Right ventricle myocardium superior (tissue), 1 donor: Measurements from ENCODE around the gene MAP2K6. TPM values are rescaled to one million over a fixed set of nuclear protein-coding genes. Genes with fewer than 3 reads are reported as not detected.

Experiments
- ATAC-seq: fragments of 200-7000 bp; cut with Tn5 transposase; one replicate; pipeline ENCODE4 v1.9.1; 2020; ENCODE audit warnings: mild to moderate bottlenecking; ENCODE audit not compliant: poor library complexity
- DNase-seq: peaks from one replicate; pipeline ENCODE4 v3.0.0-alpha.2; 2020
- intact Hi-C: fragments of 100-400 bp; cut with DNase I; formaldehyde crosslinking; loops from one replicate; pipeline ENCODE4 v1.11.2; 2022
- total RNA-seq: library from RNA; stranded (reverse); fragmentation: NEBNext Ultra II Directional; extraction: Animal tissue kit (Norgen Biotek cat#: 25700); gene quantifications from one replicate; pipeline ENCODE4 v1.2.1, GENCODE V29; 2021
- donor health status: DM: no; HTN: yes; CAD: no; lungs with severe emphysema.

MAP2K6 gene
- total RNA-seq, 1 donor from 2014 or later, result 2.8 TPM

DNA sequence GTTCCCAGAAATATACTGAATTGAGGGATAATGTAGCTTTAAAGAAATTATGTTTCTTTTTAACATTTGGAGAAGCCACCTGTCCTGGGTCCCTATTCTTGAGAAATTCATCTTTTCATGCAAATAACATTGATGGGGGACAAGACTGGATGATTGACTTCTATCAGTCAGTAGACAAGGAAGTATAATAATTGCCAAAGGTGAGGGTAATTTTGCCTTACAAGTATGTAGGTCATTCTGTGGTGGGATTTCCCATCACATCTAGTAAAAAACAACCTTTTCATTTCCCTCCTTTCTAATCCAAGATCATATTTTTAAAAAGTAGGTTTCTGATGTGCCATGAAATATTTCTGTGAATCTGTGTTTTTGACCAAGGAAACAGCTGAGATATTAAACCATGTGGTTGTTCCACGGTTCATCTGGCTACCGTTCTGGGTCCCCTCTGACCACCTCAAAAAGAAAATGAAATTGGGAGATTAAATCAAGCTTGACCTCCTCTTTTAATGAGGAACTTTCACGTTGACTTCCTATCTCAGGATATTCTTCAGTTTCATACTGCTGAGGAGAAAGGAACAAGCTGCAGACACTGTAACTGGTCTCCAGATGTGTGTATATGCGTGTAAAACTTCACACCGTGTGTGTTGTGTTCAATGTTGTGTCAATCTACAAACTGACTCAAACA lies 138.6 kb downstream of the MAP2K6 start:
- DNase-seq, result no peak
- no peak for ATAC-seq
- intact Hi-C loops, result no loop called here

DNA sequence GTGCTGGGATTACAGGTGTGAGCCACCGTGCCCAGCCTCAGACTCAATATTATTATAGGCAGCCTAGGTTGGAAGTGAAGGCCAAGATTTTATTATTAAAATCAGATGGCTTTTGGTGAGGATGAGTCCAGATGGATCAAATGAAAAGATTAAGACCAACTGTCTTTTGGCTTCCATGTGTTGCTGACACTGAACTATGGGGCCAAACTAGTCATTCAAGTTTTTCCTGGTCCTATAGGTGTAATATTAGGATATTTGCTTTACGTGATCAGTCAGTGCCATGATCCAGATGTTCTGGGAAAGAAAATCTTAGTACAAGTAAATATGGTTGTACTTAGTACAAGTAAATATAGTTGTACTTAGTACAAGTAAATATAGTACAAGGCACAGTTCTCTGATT lies 140.6 kb downstream of the MAP2K6 start:
- DNase-seq (no peak), ATAC-seq (no peak)
- intact Hi-C loops, result no loop called here

- ATAC-seq, result no peak
- intact Hi-C loops, result no loop called here
- no peak for DNase-seq
Observed at GRCh38 chr17:69557339-69557738, 142.8 kb downstream of the MAP2K6 start.

DNA sequence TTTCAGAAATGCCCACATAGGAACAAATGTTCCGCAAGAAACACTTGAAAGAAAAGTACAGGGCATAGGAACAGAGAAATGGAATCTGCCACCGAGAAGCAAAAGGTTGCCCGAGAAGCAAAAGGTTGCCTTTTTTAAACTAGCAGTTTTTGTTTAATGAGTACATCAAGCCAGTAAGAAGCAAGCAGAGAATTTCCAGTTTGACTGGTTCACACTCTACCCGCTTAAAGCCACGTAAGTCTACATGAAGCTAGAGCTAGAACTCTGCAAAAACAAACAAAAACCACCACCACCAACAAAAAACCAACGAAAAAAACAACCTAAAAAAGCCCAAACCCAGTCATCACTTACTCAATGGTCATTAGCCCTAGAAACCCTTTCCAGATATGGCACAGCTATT lies 144.3 kb downstream of the MAP2K6 start:
- DNase-seq (no peak), ATAC-seq (no peak)
- intact Hi-C loops, result no loop called here

GRCh38 chr17:69560987-69561441 lies 146.5 kb downstream of the MAP2K6 start:
- ATAC-seq (peak; percentile 73), DNase-seq (no peak)
- intact Hi-C loops, result loop anchor here (10.0 kb wide), 1 partner anchor 1064 kb away; no protein-coding TSS in a partner anchor

- DNase-seq, result no peak
- ATAC-seq, result no peak
- intact Hi-C loops, result loop anchor here (10.0 kb wide), 1 partner anchor 1063 kb away; no protein-coding TSS in a partner anchor
Observed at GRCh38 chr17:69561462-69561861, 147.0 kb downstream of the MAP2K6 start.

GRCh38 chr17:69565447-69565846 lies 150.9 kb downstream of the MAP2K6 start:
- DNase-seq, result no peak
- ATAC-seq, result no peak
- intact Hi-C loops, result loop anchor here (10.0 kb wide), 1 partner anchor 1059 kb away; no protein-coding TSS in a partner anchor

DNA sequence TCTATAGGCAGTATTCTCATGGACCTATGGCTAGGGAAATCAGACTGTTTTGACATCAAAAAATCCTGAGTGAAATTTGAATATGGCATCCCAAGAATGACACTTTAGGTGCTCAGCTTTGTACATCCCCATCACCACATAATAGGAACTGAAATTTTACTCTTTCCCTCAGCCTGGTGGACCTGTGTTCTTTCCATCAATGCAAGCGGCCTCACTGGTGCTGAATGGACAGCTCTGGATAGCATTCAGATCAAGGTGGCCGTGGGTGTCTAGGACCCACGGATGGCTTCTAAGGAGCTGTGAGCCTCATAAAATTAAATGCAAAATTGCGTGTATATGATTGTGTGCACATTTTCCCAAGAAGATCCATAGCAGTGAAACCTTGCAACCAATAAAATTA lies 152.6 kb downstream of the MAP2K6 start:
- DNase-seq (no peak), ATAC-seq (no peak)

GRCh38 chr17:69572747-69573146 lies 158.2 kb downstream of the MAP2K6 start:
- DNase-seq (no peak), ATAC-seq (no peak)
- intact Hi-C loops, result loop anchor here (10.0 kb wide), 1 partner anchor 572 kb away; no protein-coding TSS in a partner anchor

More for the DNA sequence above, 152.6 kb downstream of the MAP2K6 start:
- intact Hi-C loops, result loop anchor here (10.0 kb wide), 1 partner anchor 1058 kb away; no protein-coding TSS in a partner anchor

DNA sequence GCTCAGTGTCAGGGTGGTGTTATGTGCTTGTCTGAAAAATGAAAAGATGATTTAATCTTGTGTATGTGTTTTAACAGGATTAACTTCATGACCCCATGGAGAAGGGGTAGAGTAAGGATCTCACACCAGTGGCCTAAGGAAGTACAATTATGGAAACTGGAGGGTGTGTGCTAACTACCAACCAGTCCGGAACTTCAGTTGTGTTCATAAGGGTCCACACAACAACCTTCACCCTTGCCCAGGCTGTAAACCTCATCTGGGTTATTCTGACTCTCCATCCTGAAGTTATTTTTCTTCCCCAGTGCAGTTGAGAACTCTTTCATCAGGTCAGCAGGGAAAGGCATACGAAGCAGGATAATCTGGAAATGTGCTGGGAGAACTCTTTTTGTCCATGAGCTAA lies 158.9 kb downstream of the MAP2K6 start:
- intact Hi-C loops, result loop anchor here (10.0 kb wide), 1 partner anchor 571 kb away; no protein-coding TSS in a partner anchor
- ATAC-seq (no peak), DNase-seq (no peak)

GRCh38 chr17:69574257-69575197 lies 160.0 kb downstream of the MAP2K6 start:
- ATAC-seq (no peak), DNase-seq (no peak)
- intact Hi-C loops, result loop anchor here (10.0 kb wide), 1 partner anchor 570 kb away; no protein-coding TSS in a partner anchor

DNA sequence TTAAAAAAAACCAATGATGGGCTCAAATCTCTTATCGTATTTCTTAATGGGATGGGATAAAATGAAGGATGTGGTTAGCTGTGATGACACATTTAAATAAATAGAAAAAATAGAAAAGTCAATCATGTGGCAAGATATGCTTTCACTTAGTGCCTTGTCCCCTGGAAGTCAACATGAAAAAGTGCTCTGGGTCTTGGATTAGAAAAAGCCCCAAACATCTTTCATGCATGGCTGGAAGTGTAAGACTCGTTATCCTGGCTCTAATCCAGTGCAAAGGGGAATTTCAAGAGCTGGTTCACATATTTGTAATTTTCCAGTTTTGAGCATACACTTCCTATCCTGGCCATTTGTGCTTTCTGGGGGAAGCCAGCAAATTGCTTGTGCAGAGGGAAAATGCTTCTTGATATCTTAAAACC lies 160.9 kb downstream of the MAP2K6 start:
- DNase-seq (no peak), ATAC-seq (peak; percentile 45)
- intact Hi-C loops, result loop anchor here (10.0 kb wide), 1 partner anchor 569 kb away; no protein-coding TSS in a partner anchor

DNA sequence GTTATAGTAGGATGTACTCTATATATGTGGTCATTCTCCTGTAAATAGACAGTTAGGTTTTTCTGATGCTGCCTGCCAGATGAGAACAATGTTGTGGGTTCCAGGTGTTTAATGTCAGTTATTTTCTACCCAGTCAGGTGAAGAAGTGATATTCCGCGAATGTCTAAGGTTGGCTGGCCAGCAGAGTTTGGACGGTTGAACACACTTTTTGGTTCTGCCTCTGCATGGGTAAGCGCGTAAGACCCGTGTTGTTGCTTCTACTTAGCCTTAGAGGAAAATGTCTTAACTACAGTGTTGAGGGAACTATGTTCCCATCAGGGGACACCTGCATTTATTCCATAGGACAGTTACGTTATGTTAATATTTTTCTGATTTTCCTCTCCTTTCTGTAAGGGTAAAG lies 162.6 kb downstream of the MAP2K6 start:
- intact Hi-C loops, result loop anchor here (10.0 kb wide), 1 partner anchor 568 kb away; no protein-coding TSS in a partner anchor
- DNase-seq (no peak), ATAC-seq (no peak)

GRCh38 chr17:69578385-69578936 lies 164.0 kb downstream of the MAP2K6 start:
- ATAC-seq (no peak), DNase-seq (no peak)
- intact Hi-C loops, result loop anchor here (10.0 kb wide), 1 partner anchor 566 kb away; no protein-coding TSS in a partner anchor

DNA sequence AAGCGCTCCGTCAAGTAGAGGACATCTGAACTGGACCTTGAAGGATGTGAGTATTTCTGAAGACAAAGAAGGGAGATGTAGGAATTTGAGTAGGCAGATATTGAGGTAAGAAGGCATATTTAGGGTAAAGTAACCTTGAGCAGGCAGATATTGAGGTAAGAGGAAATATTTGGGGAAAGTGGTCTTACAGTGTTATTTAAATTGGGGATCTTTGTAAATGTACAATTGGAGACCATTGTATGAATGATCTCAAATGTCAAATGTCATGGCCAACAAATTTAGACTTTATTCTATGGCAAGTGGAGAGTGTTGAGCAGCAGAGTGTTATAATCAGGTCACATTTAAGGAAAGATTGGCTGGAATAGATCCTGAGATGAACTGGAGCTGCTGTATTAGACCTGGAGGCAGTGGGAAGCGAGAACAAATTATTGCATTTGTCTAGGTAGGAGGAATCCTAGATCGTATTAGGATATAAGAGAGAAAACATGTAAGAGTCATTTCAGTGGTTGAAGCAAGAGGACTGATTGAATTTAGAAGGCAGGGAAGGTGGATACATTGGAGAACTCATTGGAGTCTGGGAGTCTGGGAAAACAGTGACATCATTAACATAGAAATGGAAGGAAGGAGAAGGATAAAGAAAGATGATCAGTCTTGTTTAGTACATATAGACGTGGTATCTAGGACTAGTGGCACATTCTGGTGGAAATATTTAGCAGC lies 165.6 kb downstream of the MAP2K6 start:
- no peak for DNase-seq
- intact Hi-C loops, result loop anchor here (10.0 kb wide), 1 partner anchor 565 kb away; no protein-coding TSS in a partner anchor
- ATAC-seq, result no peak

DNA sequence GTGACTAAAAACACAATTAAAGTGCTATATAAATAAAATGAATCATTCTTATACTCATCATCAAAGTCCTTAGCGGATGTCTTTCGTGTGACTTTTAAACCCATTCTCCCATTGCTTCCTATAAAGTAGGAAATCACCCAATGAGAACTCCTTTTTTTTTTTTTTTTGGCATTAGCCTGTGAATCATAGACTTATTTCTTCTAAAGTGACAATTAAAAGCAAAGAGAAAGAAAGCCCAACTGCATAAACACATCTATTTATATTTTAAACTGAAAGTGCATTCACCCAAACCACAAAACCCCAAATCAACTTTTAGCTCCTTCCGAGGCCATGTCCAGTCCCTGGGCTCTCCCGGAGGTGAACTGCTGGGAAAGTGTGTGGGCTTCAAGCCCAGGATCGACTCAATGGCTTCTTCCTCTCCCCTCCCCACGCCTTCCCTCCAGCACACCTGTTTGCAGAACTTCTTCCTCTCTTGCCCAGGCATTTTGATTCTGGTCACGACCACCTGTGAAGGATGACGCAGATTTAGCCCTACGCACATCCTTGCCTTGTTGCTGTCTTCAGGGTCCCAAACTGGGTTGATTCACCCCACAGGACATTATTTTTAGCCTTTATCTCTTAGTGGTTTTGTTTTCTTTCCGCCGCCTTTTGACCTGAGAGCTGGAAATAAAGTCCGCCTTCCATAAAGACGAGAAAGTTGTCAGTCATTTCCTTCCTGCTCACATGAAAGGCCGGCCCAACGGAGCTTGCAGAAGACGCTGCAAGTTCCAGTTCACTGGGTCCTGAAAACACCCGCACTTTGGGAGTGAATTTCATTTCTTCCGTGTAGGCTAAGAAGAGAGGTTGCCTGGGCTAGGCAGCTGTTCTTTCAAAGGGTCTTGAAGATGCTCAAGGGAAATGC lies 166.8 kb downstream of the MAP2K6 start:
- DNase-seq (no peak), ATAC-seq (no peak)

DNA sequence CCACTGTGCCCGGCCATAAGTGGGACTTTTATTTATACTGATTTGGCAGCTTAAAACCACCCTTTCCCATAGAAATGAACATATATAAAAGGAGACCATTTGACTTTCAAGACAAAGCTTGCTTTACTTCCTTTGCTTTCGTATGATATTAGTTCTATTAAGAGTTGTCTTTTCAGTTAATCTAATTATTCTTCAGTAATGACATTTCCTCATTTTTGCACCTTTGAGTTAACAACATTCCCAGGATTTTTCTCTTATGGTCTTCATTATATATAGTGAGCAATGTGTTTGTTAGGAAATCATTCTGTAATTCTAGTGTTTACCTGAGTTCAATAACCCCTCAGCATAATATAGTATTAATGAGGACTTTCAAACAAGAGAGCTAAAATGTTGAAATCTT lies 173.8 kb downstream of the MAP2K6 start:
- no peak for ATAC-seq
- intact Hi-C loops, result no loop called here
- DNase-seq, result no peak

More for the DNA sequence above, 166.8 kb downstream of the MAP2K6 start:
- intact Hi-C loops, result no loop called here
